GM18907 (cell line): Measurements from ENCODE around the gene POM121L2.

Experiments
- ATAC-seq: cut with Tn5 transposase; IDR thresholded peaks from one replicate; pipeline ENCODE4 v1.9.1; 2021; ENCODE audit warnings: mild to moderate bottlenecking, moderate library complexity; ENCODE audit not compliant: unreplicated experiment

The POM121L2 gene

DNA sequence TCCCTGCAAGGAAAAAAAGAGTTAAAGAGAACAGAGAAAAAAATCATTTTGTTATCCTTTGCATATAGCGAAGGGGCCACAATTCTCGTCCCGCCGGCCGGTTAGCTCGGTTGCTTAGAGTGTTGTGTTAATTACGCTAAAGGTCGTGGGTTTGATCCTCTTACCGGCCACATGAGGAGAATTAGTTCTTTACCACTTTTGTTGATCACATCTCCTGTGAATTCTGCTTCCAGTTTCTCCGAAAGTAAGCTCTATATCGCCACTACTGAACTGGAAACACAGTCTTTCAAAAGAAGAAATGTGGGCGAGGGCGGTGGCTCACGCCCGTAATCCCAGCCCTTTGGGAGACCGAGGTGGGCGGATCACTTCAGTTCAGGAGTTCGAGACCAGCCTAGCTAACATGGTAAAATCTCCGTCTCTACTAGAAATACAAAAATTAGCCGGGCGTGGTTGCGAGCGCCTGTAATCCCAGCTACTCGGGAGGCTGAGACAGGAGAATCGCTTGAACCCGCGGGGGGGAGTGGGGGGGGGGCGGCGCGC, 51.2 kb downstream of the POM121L2 start:
- ATAC-seq: no peak

GRCh38 chr6:27260369-27260768, 51.7 kb downstream of the POM121L2 start:
- ATAC-seq: no peak
